Left colon (tissue), 2 donors: ENCODE results near the gene QRFP. TPM values are rescaled to one million over a fixed set of nuclear protein-coding genes. Genes with fewer than 3 reads are reported as not detected.

Experiments used
- ATAC-seq: fragments of 200-7000 bp; cut with Tn5 transposase; one replicate; pipeline ENCODE4 v1.9.1; 2020; ENCODE audit warnings: mild to moderate bottlenecking, moderate library complexity
- DNase-seq, 2 donors: peaks; one replicate each; pipeline ENCODE4 v3.0.0-alpha.2; 2020
- intact Hi-C, 2 donors: fragments of 100-400 bp; cut with DNase I in 1 of 2; cut with micrococcal nuclease in 1 of 2; formaldehyde crosslinking; loops; one replicate each; pipeline versions ENCODE4 v1.11.2 to v1.14.0; 2022; cut with DNase I, micrococcal nuclease
- total RNA-seq, 2 donors: library from RNA; stranded (reverse); fragmentation: NEBNext Ultra II Directional; extraction: Animal tissue kit (Norgen Biotek cat#: 25700); gene quantifications; one replicate each; pipeline ENCODE4 v1.2.1, GENCODE V29; 2021
- donor health status: DM: no; HTN: no; CAD: no.
- donor health status: DM: yes; HTN: yes; CAD: no.

The QRFP gene
- total RNA-seq, 2 donors from 2014 or later: not detected

GRCh38 chr9:130897105-130897751, 616 bp upstream of the QRFP start:
- ATAC-seq: no peak
- intact Hi-C loops: no loop called here
- no peak for DNase-seq

GRCh38 chr9:130895481-130896232, 955 bp downstream of the QRFP start:
- DNase-seq: no peak
- intact Hi-C loops: no loop called here
- peak; percentile 3 for ATAC-seq

- no peak for DNase-seq
- intact Hi-C loops: no loop called here
- no peak for ATAC-seq
Measured at GRCh38 chr9:130895038-130895437, 1.6 kb downstream of the QRFP start.

GRCh38 chr9:130894546-130894945, 2.1 kb downstream of the QRFP start:
- ATAC-seq (peak; percentile 32), DNase-seq (no peak)

GRCh38 chr9:130893341-130894101, 3.1 kb downstream of the QRFP start:
- intact Hi-C loops: no loop called here
- ATAC-seq (peak; percentile 76), DNase-seq (peak; percentile 69 to 70)

More at GRCh38 chr9:130894546-130894945, 2.1 kb downstream of the QRFP start:
- intact Hi-C loops: no loop called here

- no peak for ATAC-seq
- DNase-seq: no peak
- intact Hi-C loops: no loop called here
Measured at GRCh38 chr9:130892477-130893304, 3.9 kb downstream of the QRFP start.

GRCh38 chr9:130891688-130892476, 4.7 kb downstream of the QRFP start:
- DNase-seq (no peak), ATAC-seq (no peak)
- intact Hi-C loops: no loop called here

- intact Hi-C loops: no loop called here
- ATAC-seq: no peak
- DNase-seq: no peak
Measured at GRCh38 chr9:130890870-130891687, 5.5 kb downstream of the QRFP start.

- intact Hi-C loops: no loop called here
- no peak for ATAC-seq
- DNase-seq: no peak
Measured at GRCh38 chr9:130890124-130890523, 6.5 kb downstream of the QRFP start.

- intact Hi-C loops: no loop called here
- DNase-seq (no peak), ATAC-seq (no peak)
Measured at GRCh38 chr9:130888146-130888885, 8.3 kb downstream of the QRFP start.

- ATAC-seq: no peak
- intact Hi-C loops: no loop called here
- no peak for DNase-seq
Measured at GRCh38 chr9:130887494-130888144, 9.0 kb downstream of the QRFP start.

- no peak for ATAC-seq
- intact Hi-C loops: no loop called here
- no peak for DNase-seq
Measured at GRCh38 chr9:130886981-130887380, 9.6 kb downstream of the QRFP start.

GRCh38 chr9:130885484-130886375, 10.9 kb downstream of the QRFP start:
- intact Hi-C loops: no loop called here
- DNase-seq: no peak
- ATAC-seq: peak; percentile 8

GRCh38 chr9:130884542-130885483, 11.8 kb downstream of the QRFP start:
- intact Hi-C loops: no loop called here
- ATAC-seq (no peak), DNase-seq (no peak)
